Ishikawa (cell line): ENCODE measurements around the gene MRPS23.

Experiments
- CEBPB ChIP-seq: IDR thresholded peaks from 2 replicates; pipeline ENCODE4 v1.6.1; 2012
- CREB1 ChIP-seq: IDR thresholded peaks from 2 replicates; pipeline ENCODE4 v1.6.1; 2012; ENCODE audit warnings: low read depth
- EGR1 ChIP-seq: IDR thresholded peaks from 2 replicates; pipeline ENCODE4 v1.6.1; 2012
- EP300 ChIP-seq: IDR thresholded peaks from 2 replicates; pipeline ENCODE4 v1.6.1; 2012; ENCODE audit warnings: borderline replicate concordance
- FOXM1 ChIP-seq: IDR thresholded peaks from 2 replicates; pipeline ENCODE4 v1.6.1; 2012; ENCODE audit warnings: low read depth, borderline replicate concordance
- MAX ChIP-seq: IDR thresholded peaks from 2 replicates; pipeline ENCODE4 v1.6.1; 2012
- NFIC ChIP-seq: IDR thresholded peaks from 2 replicates; pipeline ENCODE4 v1.6.1; 2012
- RAD21 ChIP-seq: IDR thresholded peaks from 2 replicates; pipeline ENCODE4 v1.6.1; 2012; ENCODE audit warnings: low read depth
- REST ChIP-seq: IDR thresholded peaks from 2 replicates; pipeline ENCODE4 v1.6.1; 2012; ENCODE audit warnings: low read depth, mild to moderate bottlenecking
- TAF1 ChIP-seq: IDR thresholded peaks from 2 replicates; pipeline ENCODE4 v1.6.1; 2012; ENCODE audit warnings: low read depth, mild to moderate bottlenecking
- TCF12 ChIP-seq: IDR thresholded peaks from 2 replicates; pipeline ENCODE4 v1.6.1; 2012; ENCODE audit warnings: low read depth
- TEAD4 ChIP-seq: IDR thresholded peaks from 2 replicates; pipeline ENCODE4 v1.6.1; 2012
- USF1 ChIP-seq: IDR thresholded peaks from 2 replicates; pipeline ENCODE4 v1.6.1; 2012
- YY1 ChIP-seq: IDR thresholded peaks from 2 replicates; pipeline ENCODE4 v1.6.1; 2012; ENCODE audit warnings: low read depth
- ZBTB7A ChIP-seq: IDR thresholded peaks from 2 replicates; pipeline ENCODE4 v1.6.1; 2012; ENCODE audit warnings: low read depth

Gene MRPS23

GRCh38 chr17:57888311-57889216 lies 38.7 kb upstream of the MRPS23 start:
- no peak for TF ChIP-seq EGR1
- no peak for TF ChIP-seq YY1
- TF ChIP-seq CREB1, result no peak
- no peak for TF ChIP-seq MAX
- TF ChIP-seq TEAD4, result no peak
- TF ChIP-seq NFIC, result no peak
- TF ChIP-seq TCF12, result no peak
- no peak for TF ChIP-seq CEBPB
- no peak; the same call in 1 of the 2 replicates for TF ChIP-seq REST
- TF ChIP-seq RAD21, result no peak
- no peak for TF ChIP-seq EP300
- TF ChIP-seq FOXM1, result no peak
- no peak for TF ChIP-seq ZBTB7A
- TF ChIP-seq TAF1, result no peak

GRCh38 chr17:57887161-57887560 lies 37.3 kb upstream of the MRPS23 start:
- TF ChIP-seq EGR1 (no peak), TCF12 (no peak), RAD21 (no peak), TEAD4 (no peak), TAF1 (no peak), REST (no peak), ZBTB7A (no peak), FOXM1 (no peak), EP300 (no peak), USF1 (no peak), CREB1 (no peak), YY1 (no peak), CEBPB (no peak), NFIC (no peak), MAX (no peak)

GRCh38 chr17:57886020-57886419 lies 36.2 kb upstream of the MRPS23 start:
- no peak for TF ChIP-seq TAF1
- no peak for TF ChIP-seq TEAD4
- TF ChIP-seq EP300, result no peak
- TF ChIP-seq MAX, result no peak
- TF ChIP-seq USF1, result no peak

GRCh38 chr17:57885148-57885915 lies 35.5 kb upstream of the MRPS23 start:
- TF ChIP-seq NFIC (no peak), ZBTB7A (no peak), CREB1 (no peak), TCF12 (no peak), TEAD4 (no peak), USF1 (no peak), CEBPB (no peak), RAD21 (no peak), FOXM1 (no peak), YY1 (no peak)
